Osteocyte (in vitro differentiated cells): ENCODE data around the gene SARNP. TPM values are rescaled to one million over a fixed set of nuclear protein-coding genes. Genes with fewer than 3 reads are reported as not detected.
A peak's percentile ranks its signal among the peaks of the same experiment; 100 is the strongest.

ENCODE experiments used
- DNase-seq: peaks from one replicate; pipeline ENCODE4 v3.0.0; 2021; ENCODE audit warnings: mixed read lengths; ENCODE audit not compliant: unreplicated experiment; ENCODE audit errors: extremely low spot score
- H3K27ac Mint-ChIP-seq: one replicate; pipeline ENCODE4 v1.8.0; 2021; ENCODE audit warnings: mild to moderate bottlenecking, mixed read lengths; ENCODE audit not compliant: unreplicated experiment
- H3K27me3 Mint-ChIP-seq: one replicate; pipeline ENCODE4 v1.8.0; 2021; ENCODE audit warnings: mixed read lengths; ENCODE audit not compliant: unreplicated experiment
- H3K36me3 Mint-ChIP-seq: one replicate; pipeline ENCODE4 v1.8.0; 2021; ENCODE audit warnings: mixed read lengths; ENCODE audit not compliant: unreplicated experiment
- H3K4me1 Mint-ChIP-seq: one replicate; pipeline ENCODE4 v1.8.0; 2021; ENCODE audit warnings: mixed read lengths; ENCODE audit not compliant: unreplicated experiment
- H3K4me3 Mint-ChIP-seq: one replicate; pipeline ENCODE4 v1.8.0; 2021; ENCODE audit warnings: mild to moderate bottlenecking, moderate library complexity, mixed read lengths; ENCODE audit not compliant: unreplicated experiment
- H3K9me3 Mint-ChIP-seq: one replicate; pipeline ENCODE4 v1.8.0; 2021; ENCODE audit warnings: mixed read lengths; ENCODE audit not compliant: unreplicated experiment
- CTCF ChIP-seq: fragments of 200-600 bp; sonication (generic); IDR thresholded peaks from 2 replicates; pipeline ENCODE4 v1.5.0; 2021; ENCODE audit warnings: antibody characterized with exemption, mild to moderate bottlenecking, moderate library complexity
- total RNA-seq: library from RNA; stranded (reverse); gene quantifications from 2 replicates; pipeline ENCODE4 v1.2.1, GENCODE V29; 2021

The SARNP gene
- total RNA-seq, 1 donor from 2014 or later, result 56.1 TPM

- H3K27ac Mint-ChIP-seq, result peak overlapping the region; percentile 99
- peak; percentile 89 for DNase-seq
- no peaks in the 10 kb centered on the region for H3K9me3 Mint-ChIP-seq
- H3K4me3 Mint-ChIP-seq, result peak overlapping the region; percentile 99
- H3K36me3 Mint-ChIP-seq, result peaks cover 17% of the 10 kb centered on the region
- H3K27me3 Mint-ChIP-seq, result no peaks in the 10 kb centered on the region
- TF ChIP-seq CTCF, result no peak
- peaks cover 44% of the 10 kb centered on the region for H3K4me1 Mint-ChIP-seq
Observed at GRCh38 chr12:55830601-55831446, 13.3 kb upstream of the SARNP start.

- Mint-ChIP-seq H3K27me3 (no peaks in the 10 kb centered on the region), H3K4me3 (peak overlapping the region; percentile 99), H3K36me3 (peaks cover 17% of the 10 kb centered on the region), H3K9me3 (no peaks in the 10 kb centered on the region), H3K4me1 (peaks cover 50% of the 10 kb centered on the region), H3K27ac (peak overlapping the region; percentile 99)
- no peak for DNase-seq
- TF ChIP-seq CTCF, result no peak
Observed at GRCh38 chr12:55829967-55830600, 12.6 kb upstream of the SARNP start.

GRCh38 chr12:55828357-55828756, 10.8 kb upstream of the SARNP start:
- no peak for TF ChIP-seq CTCF
- no peaks in the 10 kb centered on the region for H3K9me3 Mint-ChIP-seq
- H3K36me3 Mint-ChIP-seq, result peaks cover 15% of the 10 kb centered on the region
- peak overlapping the region; percentile 99 for H3K4me3 Mint-ChIP-seq
- H3K4me1 Mint-ChIP-seq, result peaks cover 56% of the 10 kb centered on the region
- peak overlapping the region; percentile 99 for H3K27ac Mint-ChIP-seq
- H3K27me3 Mint-ChIP-seq, result no peaks in the 10 kb centered on the region
- no peak for DNase-seq

- no peaks in the 10 kb centered on the region for H3K27me3 Mint-ChIP-seq
Observed at GRCh38 chr12:55827806-55828205, 10.3 kb upstream of the SARNP start.

More at GRCh38 chr12:55827806-55828205, 10.3 kb upstream of the SARNP start:
- TF ChIP-seq CTCF, result no peak
- no peaks in the 10 kb centered on the region for H3K9me3 Mint-ChIP-seq
- peak overlapping the region; percentile 99 for H3K4me3 Mint-ChIP-seq
- peaks cover 54% of the 10 kb centered on the region for H3K4me1 Mint-ChIP-seq
- H3K27ac Mint-ChIP-seq, result peak overlapping the region; percentile 64
- no peak for DNase-seq
- H3K36me3 Mint-ChIP-seq, result peaks cover 19% of the 10 kb centered on the region
